ENCODE data around the gene CIC.

Gene CIC

GRCh38 chr19:42268704-42269477, at the start of gene CIC:
Gene CIC (plus strand): TSS chr19:42269252. CDS start chr19:42271784, 2,532 bp downstream.
- H3K4me1 ChIP-seq (ENCODE audit: control insufficient read depth in 1 of 2, insufficient read depth in 1 of 2, low read depth in 1 of 2, low read length in 1 of 2) = peaks cover 32 to 39% of the 10 kb centered on the region in 2 experiments
- peak; percentile 4 for TF ChIP-seq CTCF (IDR thresholded peaks at IDR 0.05)
- H3K27me3 ChIP-seq = no peaks in the 10 kb centered on the region

GRCh38 chr19:42219812-42220750, 49.0 kb upstream of the CIC start, which contains the start of gene ZNF526:
Gene ZNF526 (plus strand): TSS chr19:42220312. CDS start chr19:42224404, 4,092 bp downstream.
- Histone ChIP-seq H3K9me3 (no peaks in the 10 kb centered on the region), H3K36me3 (peaks cover 24% of the 10 kb centered on the region), H3K4me1 (ENCODE audit: control insufficient read depth in 1 of 2, insufficient read depth in 1 of 2, low read depth in 1 of 2, low read length in 1 of 2) (peaks cover 46 to 49% of the 10 kb centered on the region in 2 experiments), H3K4me3 (ENCODE audit: low read depth in 1 of 2, low read length in 1 of 2) (peak within 1 kb of the TSS; percentile 68 to 91), H3K27me3 (no peaks in the 10 kb centered on the region), H3K27ac (peak within 1 kb of the TSS; percentile 97)
- peak; percentile 20 for TF ChIP-seq CTCF (IDR thresholded peaks at IDR 0.05)

More at GRCh38 chr19:42268704-42269477, at the start of gene CIC:
- Histone ChIP-seq H3K4me3 (ENCODE audit: low read depth in 1 of 2, low read length in 1 of 2) (peak within 1 kb of the TSS; percentile 77 to 83), H3K27ac (peak within 1 kb of the TSS; percentile 99), H3K9me3 (no peaks in the 10 kb centered on the region), H3K36me3 (peaks cover 25% of the 10 kb centered on the region)

- Histone ChIP-seq H3K9me3 (no peaks in the 10 kb centered on the region), H3K4me1 (ENCODE audit: control insufficient read depth in 1 of 2, insufficient read depth in 1 of 2, low read depth in 1 of 2, low read length in 1 of 2) (peaks cover 40 to 43% of the 10 kb centered on the region in 2 experiments), H3K27me3 (no peaks in the 10 kb centered on the region), H3K4me3 (ENCODE audit: low read depth in 1 of 2, low read length in 1 of 2) (peak overlapping the region; percentile 68 to 91), H3K36me3 (peaks cover 24% of the 10 kb centered on the region), H3K27ac (peak overlapping the region; percentile 97)
- TF ChIP-seq CTCF (IDR thresholded peaks at IDR 0.05) = no peak
These were observed 48.3 kb upstream of the CIC start for GRCh38 chr19:42220751-42221097.

GRCh38 chr19:42224940-42225717, 43.9 kb upstream of the CIC start:
- peaks cover 9 to 12% of the 10 kb centered on the region in 2 experiments for H3K4me1 ChIP-seq (ENCODE audit: control insufficient read depth in 1 of 2, insufficient read depth in 1 of 2, low read depth in 1 of 2, low read length in 1 of 2)
- no peak for TF ChIP-seq CTCF (IDR thresholded peaks at IDR 0.05)
- no peaks in the 10 kb centered on the region for H3K9me3 ChIP-seq
- peaks cover 46% of the 10 kb centered on the region for H3K36me3 ChIP-seq
- no peak overlapping the region for H3K4me3 ChIP-seq (ENCODE audit: low read depth in 1 of 2, low read length in 1 of 2)
- no peak overlapping the region for H3K27ac ChIP-seq
- no peaks in the 10 kb centered on the region for H3K27me3 ChIP-seq

- H3K4me1 ChIP-seq (ENCODE audit: control insufficient read depth in 1 of 2, insufficient read depth in 1 of 2, low read depth in 1 of 2, low read length in 1 of 2) = peaks cover 3 to 6% of the 10 kb centered on the region in 2 experiments
- no peaks in the 10 kb centered on the region for H3K27me3 ChIP-seq
- TF ChIP-seq CTCF (IDR thresholded peaks at IDR 0.05) = no peak
- peaks cover 52% of the 10 kb centered on the region for H3K36me3 ChIP-seq
- no peak overlapping the region for H3K4me3 ChIP-seq (ENCODE audit: low read depth in 1 of 2, low read length in 1 of 2)
- no peak overlapping the region for H3K27ac ChIP-seq
- H3K9me3 ChIP-seq = no peaks in the 10 kb centered on the region
These were observed 43.2 kb upstream of the CIC start for GRCh38 chr19:42225718-42226292.

All from neutrophil (primary cell).